Measurements from ENCODE around the gene CBLIF. TPM values are rescaled to one million over a fixed set of nuclear protein-coding genes. Genes with fewer than 3 reads are reported as not detected.

CBLIF gene
- total and polyA plus RNA-seq, 4 donors: not detected

DNA sequence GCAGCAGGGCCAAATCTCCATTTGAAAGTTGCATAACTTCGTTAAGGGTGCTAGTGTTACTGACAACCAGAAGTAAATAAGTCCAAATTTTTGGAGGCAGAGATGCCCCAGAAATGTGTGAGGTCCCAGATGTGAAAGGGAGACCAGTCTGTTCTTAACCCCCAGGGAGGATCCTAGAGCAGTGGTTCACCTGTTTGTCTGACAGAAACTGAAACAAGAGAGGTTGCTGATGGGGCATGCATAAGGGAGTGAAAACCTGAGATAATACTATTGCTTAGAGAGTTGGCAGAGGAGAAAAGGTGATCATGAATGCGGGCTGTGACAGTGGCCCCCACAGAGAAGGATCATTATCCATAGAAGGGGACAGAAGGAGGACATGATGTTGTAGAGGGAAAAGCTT, 3.8 kb downstream of the CBLIF start:
- DNase-seq (ENCODE audit: low spot score): no peak
- no peak overlapping the region for H3K27ac ChIP-seq (ENCODE audit: low read depth in 1 of 2, low read length in 2 of 2)
- no peaks in the 10 kb centered on the region for H3K9me3 ChIP-seq (ENCODE audit: control insufficient read depth in 4 of 4, low read length in 3 of 4)
- no peak overlapping the region for H3K4me3 ChIP-seq (ENCODE audit: low read depth in 1 of 3, low read length in 3 of 3)
- H3K27me3 ChIP-seq (ENCODE audit: control insufficient read depth in 4 of 4, insufficient read depth in 4 of 4, low read length in 3 of 4): no peaks in the 10 kb centered on the region
- 86% methylated on average over 2 of the region's 2 CpGs for WGBS
- TF ChIP-seq YY1 (IDR thresholded peaks at IDR 0.05) (no peak), HNF4G (IDR thresholded peaks at IDR 0.05) (no peak), GABPA (IDR thresholded peaks at IDR 0.05 in 1 of 2, conservative IDR thresholded peaks at IDR 0.05 in 1 of 2) (no peak), RXRA (IDR thresholded peaks at IDR 0.05) (no peak), HNF4A (conservative IDR thresholded peaks at IDR 0.05) (no peak), JUND (IDR thresholded peaks at IDR 0.05) (no peak), TAF1 (conservative IDR thresholded peaks at IDR 0.05) (no peak), RAD21 (IDR thresholded peaks at IDR 0.05) (no peak), EGR1 (IDR thresholded peaks at IDR 0.05; ENCODE audit: low read depth in 2 of 2) (no peak)
- TF ChIP-seq, protein P1, sequence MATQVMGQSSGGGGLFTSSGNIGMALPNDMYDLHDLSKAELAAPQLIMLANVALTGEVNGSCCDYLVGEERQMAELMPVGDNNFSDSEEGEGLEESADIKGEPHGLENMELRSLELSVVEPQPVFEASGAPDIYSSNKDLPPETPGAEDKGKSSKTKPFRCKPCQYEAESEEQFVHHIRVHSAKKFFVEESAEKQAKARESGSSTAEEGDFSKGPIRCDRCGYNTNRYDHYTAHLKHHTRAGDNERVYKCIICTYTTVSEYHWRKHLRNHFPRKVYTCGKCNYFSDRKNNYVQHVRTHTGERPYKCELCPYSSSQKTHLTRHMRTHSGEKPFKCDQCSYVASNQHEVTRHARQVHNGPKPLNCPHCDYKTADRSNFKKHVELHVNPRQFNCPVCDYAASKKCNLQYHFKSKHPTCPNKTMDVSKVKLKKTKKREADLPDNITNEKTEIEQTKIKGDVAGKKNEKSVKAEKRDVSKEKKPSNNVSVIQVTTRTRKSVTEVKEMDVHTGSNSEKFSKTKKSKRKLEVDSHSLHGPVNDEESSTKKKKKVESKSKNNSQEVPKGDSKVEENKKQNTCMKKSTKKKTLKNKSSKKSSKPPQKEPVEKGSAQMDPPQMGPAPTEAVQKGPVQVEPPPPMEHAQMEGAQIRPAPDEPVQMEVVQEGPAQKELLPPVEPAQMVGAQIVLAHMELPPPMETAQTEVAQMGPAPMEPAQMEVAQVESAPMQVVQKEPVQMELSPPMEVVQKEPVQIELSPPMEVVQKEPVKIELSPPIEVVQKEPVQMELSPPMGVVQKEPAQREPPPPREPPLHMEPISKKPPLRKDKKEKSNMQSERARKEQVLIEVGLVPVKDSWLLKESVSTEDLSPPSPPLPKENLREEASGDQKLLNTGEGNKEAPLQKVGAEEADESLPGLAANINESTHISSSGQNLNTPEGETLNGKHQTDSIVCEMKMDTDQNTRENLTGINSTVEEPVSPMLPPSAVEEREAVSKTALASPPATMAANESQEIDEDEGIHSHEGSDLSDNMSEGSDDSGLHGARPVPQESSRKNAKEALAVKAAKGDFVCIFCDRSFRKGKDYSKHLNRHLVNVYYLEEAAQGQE (IDR thresholded peaks at IDR 0.05): no peak
- TF ChIP-seq, protein P2, sequence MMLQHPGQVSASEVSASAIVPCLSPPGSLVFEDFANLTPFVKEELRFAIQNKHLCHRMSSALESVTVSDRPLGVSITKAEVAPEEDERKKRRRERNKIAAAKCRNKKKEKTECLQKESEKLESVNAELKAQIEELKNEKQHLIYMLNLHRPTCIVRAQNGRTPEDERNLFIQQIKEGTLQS (IDR thresholded peaks at IDR 0.05): no peak
- TF ChIP-seq, protein P3, sequence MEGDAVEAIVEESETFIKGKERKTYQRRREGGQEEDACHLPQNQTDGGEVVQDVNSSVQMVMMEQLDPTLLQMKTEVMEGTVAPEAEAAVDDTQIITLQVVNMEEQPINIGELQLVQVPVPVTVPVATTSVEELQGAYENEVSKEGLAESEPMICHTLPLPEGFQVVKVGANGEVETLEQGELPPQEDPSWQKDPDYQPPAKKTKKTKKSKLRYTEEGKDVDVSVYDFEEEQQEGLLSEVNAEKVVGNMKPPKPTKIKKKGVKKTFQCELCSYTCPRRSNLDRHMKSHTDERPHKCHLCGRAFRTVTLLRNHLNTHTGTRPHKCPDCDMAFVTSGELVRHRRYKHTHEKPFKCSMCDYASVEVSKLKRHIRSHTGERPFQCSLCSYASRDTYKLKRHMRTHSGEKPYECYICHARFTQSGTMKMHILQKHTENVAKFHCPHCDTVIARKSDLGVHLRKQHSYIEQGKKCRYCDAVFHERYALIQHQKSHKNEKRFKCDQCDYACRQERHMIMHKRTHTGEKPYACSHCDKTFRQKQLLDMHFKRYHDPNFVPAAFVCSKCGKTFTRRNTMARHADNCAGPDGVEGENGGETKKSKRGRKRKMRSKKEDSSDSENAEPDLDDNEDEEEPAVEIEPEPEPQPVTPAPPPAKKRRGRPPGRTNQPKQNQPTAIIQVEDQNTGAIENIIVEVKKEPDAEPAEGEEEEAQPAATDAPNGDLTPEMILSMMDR (IDR thresholded peaks at IDR 0.05; ENCODE audit: low read depth, low read length, missing input control): no peak
- TF ChIP-seq, protein P4, sequence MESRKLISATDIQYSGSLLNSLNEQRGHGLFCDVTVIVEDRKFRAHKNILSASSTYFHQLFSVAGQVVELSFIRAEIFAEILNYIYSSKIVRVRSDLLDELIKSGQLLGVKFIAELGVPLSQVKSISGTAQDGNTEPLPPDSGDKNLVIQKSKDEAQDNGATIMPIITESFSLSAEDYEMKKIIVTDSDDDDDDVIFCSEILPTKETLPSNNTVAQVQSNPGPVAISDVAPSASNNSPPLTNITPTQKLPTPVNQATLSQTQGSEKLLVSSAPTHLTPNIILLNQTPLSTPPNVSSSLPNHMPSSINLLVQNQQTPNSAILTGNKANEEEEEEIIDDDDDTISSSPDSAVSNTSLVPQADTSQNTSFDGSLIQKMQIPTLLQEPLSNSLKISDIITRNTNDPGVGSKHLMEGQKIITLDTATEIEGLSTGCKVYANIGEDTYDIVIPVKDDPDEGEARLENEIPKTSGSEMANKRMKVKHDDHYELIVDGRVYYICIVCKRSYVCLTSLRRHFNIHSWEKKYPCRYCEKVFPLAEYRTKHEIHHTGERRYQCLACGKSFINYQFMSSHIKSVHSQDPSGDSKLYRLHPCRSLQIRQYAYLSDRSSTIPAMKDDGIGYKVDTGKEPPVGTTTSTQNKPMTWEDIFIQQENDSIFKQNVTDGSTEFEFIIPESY (IDR thresholded peaks at IDR 0.05): no peak
- no peaks in the 10 kb centered on the region for H3K36me3 ChIP-seq (ENCODE audit: control insufficient read depth in 4 of 4, insufficient read depth in 3 of 4, low read depth in 1 of 4, low read length in 3 of 4)
- no peak overlapping the region for H3K9ac ChIP-seq (ENCODE audit: low read depth in 1 of 2, low read length in 2 of 2)
- no peaks in the 10 kb centered on the region for H3K4me1 ChIP-seq (ENCODE audit: control insufficient read depth in 4 of 4, insufficient read depth in 4 of 4, low read length in 3 of 4)

DNA sequence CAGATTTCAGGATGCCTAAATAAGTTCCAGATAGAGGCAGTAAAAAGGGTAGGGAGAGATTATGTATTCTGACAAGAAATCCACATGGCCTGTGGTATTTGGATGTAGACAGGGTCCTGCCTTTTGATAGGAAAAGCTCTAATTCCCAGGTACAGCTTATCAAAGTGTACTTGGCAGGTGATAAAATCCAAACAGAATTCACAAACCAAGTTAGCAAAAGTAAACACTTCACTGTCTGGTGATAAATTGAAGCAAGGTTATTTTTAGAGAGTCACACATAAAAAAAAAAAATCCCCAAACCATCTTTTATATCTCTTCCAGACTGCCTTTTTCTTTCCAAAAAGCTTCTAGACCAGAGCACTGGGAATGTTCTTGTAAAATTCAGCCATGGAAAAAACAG, 5.7 kb downstream of the CBLIF start:
- no peak for DNase-seq (ENCODE audit: low spot score)
- TF ChIP-seq RXRA (IDR thresholded peaks at IDR 0.05) (no peak), EGR1 (IDR thresholded peaks at IDR 0.05; ENCODE audit: low read depth in 2 of 2) (no peak)
- TF ChIP-seq, protein P4 (IDR thresholded peaks at IDR 0.05): no peak
- no peak overlapping the region for H3K27ac ChIP-seq (ENCODE audit: low read depth in 1 of 2, low read length in 2 of 2)
- H3K36me3 ChIP-seq (ENCODE audit: control insufficient read depth in 4 of 4, insufficient read depth in 3 of 4, low read depth in 1 of 4, low read length in 3 of 4): no peaks in the 10 kb centered on the region
- no peak overlapping the region for H3K4me3 ChIP-seq (ENCODE audit: low read depth in 1 of 3, low read length in 3 of 3)
- H3K9ac ChIP-seq (ENCODE audit: low read depth in 1 of 2, low read length in 2 of 2): no peak overlapping the region
- H3K4me1 ChIP-seq (ENCODE audit: control insufficient read depth in 4 of 4, insufficient read depth in 4 of 4, low read length in 3 of 4): no peaks in the 10 kb centered on the region
- H3K9me3 ChIP-seq (ENCODE audit: control insufficient read depth in 4 of 4, low read length in 3 of 4): no peaks in the 10 kb centered on the region
- no peaks in the 10 kb centered on the region for H3K27me3 ChIP-seq (ENCODE audit: control insufficient read depth in 4 of 4, insufficient read depth in 4 of 4, low read length in 3 of 4)
